ENCODE measurements around the gene OSBPL7.
A peak's percentile ranks its signal among the peaks of the same experiment; 100 is the strongest.

The OSBPL7 gene

DNA sequence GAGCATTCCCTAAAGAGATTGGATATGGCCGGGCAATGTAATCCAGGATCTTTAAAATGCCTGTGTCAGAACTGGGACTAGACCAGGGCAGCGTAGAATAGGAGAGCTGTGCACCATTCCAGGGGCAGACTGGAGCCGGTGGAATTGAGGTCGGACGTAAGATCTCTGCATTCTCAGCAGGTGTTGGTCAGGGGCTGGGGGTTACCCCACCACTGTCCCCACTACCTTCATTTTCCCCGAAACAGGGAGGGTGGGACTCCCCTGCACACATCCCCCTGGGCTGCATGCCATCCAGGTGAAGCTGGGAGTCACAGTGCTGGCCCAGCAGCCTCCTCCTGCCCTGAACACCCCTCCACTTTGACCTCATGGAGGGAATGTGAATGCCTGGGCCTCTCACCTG lies 17.8 kb downstream of the OSBPL7 start:
- no peak for TF ChIP-seq CTCF (IDR thresholded peaks at IDR 0.05; ENCODE audit: low read length)
- no peak for TF ChIP-seq EZH2 (IDR thresholded peaks at IDR 0.05; ENCODE audit: borderline replicate concordance, low read length)
- Histone ChIP-seq H3K79me2 (ENCODE audit: insufficient read depth, low read length) (no peaks in the 10 kb centered on the region), H3K9me2 (ENCODE audit: low read depth, low read length) (no peaks in the 10 kb centered on the region), H3K9me3 (ENCODE audit: low read length) (no peaks in the 10 kb centered on the region), H4K20me1 (ENCODE audit: insufficient read depth, low read length) (no peaks in the 10 kb centered on the region), H3K36me3 (ENCODE audit: insufficient read depth, low read length) (peaks cover 16% of the 10 kb centered on the region; the same call in 1 of the 2 replicates), H3K4me1 (ENCODE audit: insufficient read depth, low read length, severe bottlenecking) (no peaks in the 10 kb centered on the region), H2AFZ (ENCODE audit: low read length) (no peak overlapping the region), H3K27ac (ENCODE audit: low read depth, low read length, poor library complexity, severe bottlenecking) (no peak overlapping the region), H3K27me3 (ENCODE audit: insufficient read depth, low read length) (no peaks in the 10 kb centered on the region), H3K4me3 (ENCODE audit: low read depth, low read length, poor library complexity, severe bottlenecking) (no peak overlapping the region), H3F3A (ENCODE audit: insufficient read depth, low read length) (no peaks in the 10 kb centered on the region), H3K9ac (ENCODE audit: low read length) (no peak overlapping the region), H3K4me2 (ENCODE audit: low read length) (no peak overlapping the region)

GRCh38 chr17:47803201-47803600 lies 18.4 kb downstream of the OSBPL7 start:
- Histone ChIP-seq H3K79me2 (ENCODE audit: insufficient read depth, low read length) (no peaks in the 10 kb centered on the region), H3K27me3 (ENCODE audit: insufficient read depth, low read length) (no peaks in the 10 kb centered on the region), H3K4me3 (ENCODE audit: low read depth, low read length, poor library complexity, severe bottlenecking) (no peak overlapping the region), H3K9ac (ENCODE audit: low read length) (no peak overlapping the region), H3K4me1 (ENCODE audit: insufficient read depth, low read length, severe bottlenecking) (no peaks in the 10 kb centered on the region), H3K9me3 (ENCODE audit: low read length) (no peaks in the 10 kb centered on the region), H3F3A (ENCODE audit: insufficient read depth, low read length) (no peaks in the 10 kb centered on the region), H3K9me2 (ENCODE audit: low read depth, low read length) (no peaks in the 10 kb centered on the region), H4K20me1 (ENCODE audit: insufficient read depth, low read length) (no peaks in the 10 kb centered on the region), H3K4me2 (ENCODE audit: low read length) (no peak overlapping the region), H2AFZ (ENCODE audit: low read length) (no peak overlapping the region), H3K27ac (ENCODE audit: low read depth, low read length, poor library complexity, severe bottlenecking) (no peak overlapping the region), H3K36me3 (ENCODE audit: insufficient read depth, low read length) (peaks cover 11% of the 10 kb centered on the region; the same call in 1 of the 2 replicates)
- TF ChIP-seq EZH2 (IDR thresholded peaks at IDR 0.05; ENCODE audit: borderline replicate concordance, low read length), result no peak
- TF ChIP-seq CTCF (IDR thresholded peaks at IDR 0.05; ENCODE audit: low read length), result no peak

- peak; percentile 72 for TF ChIP-seq CTCF (IDR thresholded peaks at IDR 0.05; ENCODE audit: low read length)
- no peak for TF ChIP-seq EZH2 (IDR thresholded peaks at IDR 0.05; ENCODE audit: borderline replicate concordance, low read length)
- H2AFZ ChIP-seq (ENCODE audit: low read length), result no peak overlapping the region
- no peaks in the 10 kb centered on the region for H3K27me3 ChIP-seq (ENCODE audit: insufficient read depth, low read length)
- no peaks in the 10 kb centered on the region for H3K4me1 ChIP-seq (ENCODE audit: insufficient read depth, low read length, severe bottlenecking)
- H4K20me1 ChIP-seq (ENCODE audit: insufficient read depth, low read length), result no peaks in the 10 kb centered on the region
- no peaks in the 10 kb centered on the region for H3K9me2 ChIP-seq (ENCODE audit: low read depth, low read length)
- H3K27ac ChIP-seq (ENCODE audit: low read depth, low read length, poor library complexity, severe bottlenecking), result no peak overlapping the region
- H3K36me3 ChIP-seq (ENCODE audit: insufficient read depth, low read length), result peaks cover 5% of the 10 kb centered on the region; the same call in 1 of the 2 replicates
- H3K9me3 ChIP-seq (ENCODE audit: low read length), result no peaks in the 10 kb centered on the region
- no peaks in the 10 kb centered on the region for H3F3A ChIP-seq (ENCODE audit: insufficient read depth, low read length)
- H3K9ac ChIP-seq (ENCODE audit: low read length), result no peak overlapping the region
- no peak overlapping the region for H3K4me2 ChIP-seq (ENCODE audit: low read length)
- no peak overlapping the region for H3K4me3 ChIP-seq (ENCODE audit: low read depth, low read length, poor library complexity, severe bottlenecking)
- H3K79me2 ChIP-seq (ENCODE audit: insufficient read depth, low read length), result no peaks in the 10 kb centered on the region
Observed at GRCh38 chr17:47802341-47803022, 19.1 kb downstream of the OSBPL7 start.

Data from OCI-LY1 (cell line).